PC-9 (cell line): Measurements from ENCODE around the gene FES. TPM values are rescaled to one million over a fixed set of nuclear protein-coding genes. Genes with fewer than 3 reads are reported as not detected.

Experiments
- BruUV-seq: library from RNA; stranded (reverse); fragments of 400-500 nt; replicated peaks from 2 replicates; lab custom pipeline; 2021; lab: Mats Ljungman, UMichigan
- CTCF ChIA-PET: fragments of 300-600 bp; sonication (Branson Sonifier 250); formaldehyde crosslinking; loops from one replicate; lab custom pipeline; 2022; ENCODE audit warnings: antibody characterized with exemption; lab: Charles Lee
- POLR2A ChIA-PET: fragments of 300-600 bp; sonication (Branson Sonifier 250); formaldehyde crosslinking; loops from one replicate; lab custom pipeline; 2022; ENCODE audit warnings: antibody characterized with exemption; ENCODE audit not compliant: unreplicated experiment; lab: Charles Lee
- DNase-seq, 2 experiments: peaks; one replicate each; pipeline versions ENCODE4 v3.0.0 to v3.0.0-alpha.2; 2015 to 2022; ENCODE audit warnings: mixed read lengths in 1 of 2
- H2AFZ ChIP-seq: fragments of 200-600 bp; sonication (generic); 2 replicates; pipeline ENCODE4 v1.8.1; 2017; ENCODE audit warnings: antibody characterized with exemption
- H3F3A ChIP-seq: fragments of 200-600 bp; sonication (generic); 2 replicates; pipeline ENCODE4 v1.8.1; 2017; ENCODE audit warnings: antibody characterized with exemption, mild to moderate bottlenecking, low read depth; ENCODE audit not compliant: insufficient read depth
- H3K27ac ChIP-seq: fragments of 200-600 bp; sonication (generic); 2 replicates; pipeline ENCODE4 v1.6.1; 2016; ENCODE audit warnings: mixed run types
- H3K27me3 ChIP-seq: fragments of 200-600 bp; sonication (generic); 2 replicates; pipeline ENCODE4 v1.6.1; 2016; ENCODE audit warnings: low read depth, mixed run types; ENCODE audit not compliant: insufficient read depth
- H3K36me3 ChIP-seq: fragments of 200-600 bp; sonication (generic); 2 replicates; pipeline ENCODE4 v1.6.1; 2016; ENCODE audit warnings: low read depth, mixed run types
- H3K4me1 ChIP-seq: fragments of 200-600 bp; sonication (generic); replicated peaks from 2 replicates; pipeline ENCODE4 v1.6.1; 2016; ENCODE audit warnings: mixed run types; ENCODE audit not compliant: insufficient read depth
- H3K4me2 ChIP-seq: fragments of 200-600 bp; sonication (generic); 2 replicates; pipeline ENCODE4 v1.6.1; 2017; ENCODE audit warnings: mixed run types
- H3K4me3 ChIP-seq: fragments of 200-600 bp; sonication (generic); 2 replicates; pipeline ENCODE4 v1.6.1; 2016; ENCODE audit warnings: mixed run types
- H3K79me2 ChIP-seq: fragments of 200-600 bp; sonication (generic); 2 replicates; pipeline ENCODE4 v1.6.1; 2017; ENCODE audit warnings: low read depth, mixed run types
- H3K9me2 ChIP-seq: fragments of 200-600 bp; sonication (generic); 2 replicates; pipeline ENCODE4 v1.8.1; 2017; ENCODE audit warnings: mild to moderate bottlenecking; ENCODE audit not compliant: insufficient read depth
- H3K9me3 ChIP-seq: fragments of 200-600 bp; sonication (generic); 2 replicates; pipeline ENCODE4 v1.8.1; 2016; ENCODE audit warnings: low read depth; ENCODE audit not compliant: insufficient read depth
- H4K20me1 ChIP-seq: fragments of 200-600 bp; sonication (generic); 2 replicates; pipeline ENCODE4 v1.8.1; 2017; ENCODE audit not compliant: insufficient read depth
- CTCF ChIP-seq: fragments of 200-600 bp; sonication (generic); conservative IDR thresholded peaks from 2 replicates; pipeline ENCODE4 v1.6.1; 2017; ENCODE audit warnings: mixed run types, antibody characterized with exemption, mild to moderate bottlenecking, moderate library complexity
- EZH2 ChIP-seq: fragments of 200-600 bp; sonication (generic); IDR thresholded peaks from 2 replicates; pipeline ENCODE4 v1.8.0; 2017; ENCODE audit warnings: antibody characterized with exemption, low read depth
- intact Hi-C: fragments of 100-400 bp; cut with micrococcal nuclease; formaldehyde crosslinking; loops from one replicate; pipeline ENCODE4 v1.10.0; 2022; ENCODE audit not compliant: unreplicated experiment
- total RNA-seq: library from RNA; stranded (reverse); gene quantifications from 2 replicates; pipeline ENCODE4 v1.2.3, GENCODE V29; 2021

The FES gene
- total RNA-seq, 1 experiment from 2014 or later = 3.8 TPM

- intact Hi-C loops = no loop called here
- Histone ChIP-seq H2AFZ (no peak overlapping the region), H3F3A (peaks cover 7% of the 10 kb centered on the region; the same call in 1 of the 2 replicates), H3K4me3 (no peak overlapping the region), H3K9me2 (no peaks in the 10 kb centered on the region), H3K27ac (no peak overlapping the region), H3K4me2 (no peak overlapping the region), H3K4me1 (no peaks in the 10 kb centered on the region), H3K36me3 (0 out of 2 replicates have a peak, but pooled peaks cover 5% of the 10 kb centered on the region), H3K9me3 (no peaks in the 10 kb centered on the region), H3K27me3 (no peaks in the 10 kb centered on the region), H3K79me2 (no peaks in the 10 kb centered on the region), H4K20me1 (peaks cover 4% of the 10 kb centered on the region; the same call in 1 of the 2 replicates)
- TF ChIP-seq EZH2 (no peak), CTCF (no peak)
- DNase-seq = no peak
- TSS peak; percentile 12 for BruUV-seq
- ChIA-PET CTCF (no interaction called here), POLR2A (no interaction called here)
These were observed 1.4 kb upstream of the FES start for GRCh38 chr15:90882781-90883525.

- intact Hi-C loops = no loop called here
These were observed 753 bp upstream of the FES start for GRCh38 chr15:90883526-90883975.

More at GRCh38 chr15:90883526-90883975, 753 bp upstream of the FES start:
- Histone ChIP-seq H2AFZ (no peak overlapping the region), H3K4me2 (no peak overlapping the region), H3K27me3 (no peaks in the 10 kb centered on the region), H4K20me1 (peaks cover 4% of the 10 kb centered on the region; the same call in 1 of the 2 replicates), H3K9me3 (no peaks in the 10 kb centered on the region), H3K4me1 (no peaks in the 10 kb centered on the region), H3K4me3 (no peak overlapping the region), H3K9me2 (no peaks in the 10 kb centered on the region), H3K79me2 (no peaks in the 10 kb centered on the region), H3K36me3 (no peaks in the 10 kb centered on the region), H3K27ac (no peak overlapping the region), H3F3A (peaks cover 7% of the 10 kb centered on the region; the same call in 1 of the 2 replicates)
- ChIA-PET CTCF (no interaction called here), POLR2A (no interaction called here)
- TF ChIP-seq CTCF (no peak), EZH2 (no peak)
- DNase-seq = no peak
- no TSS peak for BruUV-seq
